ENCODE results near the gene RELN. TPM values are rescaled to one million over a fixed set of nuclear protein-coding genes. Genes with fewer than 3 reads are reported as not detected.

The RELN gene
- total and polyA plus RNA-seq, 9 donors = 0.68 to 8.7 (median 2.7) TPM

GRCh38 chr7:103594186-103594585 lies 395.3 kb downstream of the RELN start:
- Histone ChIP-seq H3K27me3 (no peaks in the 10 kb centered on the region), H3K9me3 (no peaks in the 10 kb centered on the region), H3K27ac (no peak overlapping the region), H3K4me1 (ENCODE audit: insufficient read depth) (no peaks in the 10 kb centered on the region), H3K36me3 (no peaks in the 10 kb centered on the region), H3K4me3 (no peak overlapping the region)
- no peak for TF ChIP-seq EP300 (IDR thresholded peaks at IDR 0.05)
- TF ChIP-seq, protein P1, sequence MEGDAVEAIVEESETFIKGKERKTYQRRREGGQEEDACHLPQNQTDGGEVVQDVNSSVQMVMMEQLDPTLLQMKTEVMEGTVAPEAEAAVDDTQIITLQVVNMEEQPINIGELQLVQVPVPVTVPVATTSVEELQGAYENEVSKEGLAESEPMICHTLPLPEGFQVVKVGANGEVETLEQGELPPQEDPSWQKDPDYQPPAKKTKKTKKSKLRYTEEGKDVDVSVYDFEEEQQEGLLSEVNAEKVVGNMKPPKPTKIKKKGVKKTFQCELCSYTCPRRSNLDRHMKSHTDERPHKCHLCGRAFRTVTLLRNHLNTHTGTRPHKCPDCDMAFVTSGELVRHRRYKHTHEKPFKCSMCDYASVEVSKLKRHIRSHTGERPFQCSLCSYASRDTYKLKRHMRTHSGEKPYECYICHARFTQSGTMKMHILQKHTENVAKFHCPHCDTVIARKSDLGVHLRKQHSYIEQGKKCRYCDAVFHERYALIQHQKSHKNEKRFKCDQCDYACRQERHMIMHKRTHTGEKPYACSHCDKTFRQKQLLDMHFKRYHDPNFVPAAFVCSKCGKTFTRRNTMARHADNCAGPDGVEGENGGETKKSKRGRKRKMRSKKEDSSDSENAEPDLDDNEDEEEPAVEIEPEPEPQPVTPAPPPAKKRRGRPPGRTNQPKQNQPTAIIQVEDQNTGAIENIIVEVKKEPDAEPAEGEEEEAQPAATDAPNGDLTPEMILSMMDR (IDR thresholded peaks at IDR 0.05) = no peak
- TF ChIP-seq POLR2A (IDR thresholded peaks at IDR 0.05) = no peak
- intact Hi-C loops (cut with DNase I) = no loop called here
- no peak for DNase-seq
- 52 to 76% (median 63%) methylated on average over 5 of the region's 5 CpGs for WGBS, 3 donors

DNA sequence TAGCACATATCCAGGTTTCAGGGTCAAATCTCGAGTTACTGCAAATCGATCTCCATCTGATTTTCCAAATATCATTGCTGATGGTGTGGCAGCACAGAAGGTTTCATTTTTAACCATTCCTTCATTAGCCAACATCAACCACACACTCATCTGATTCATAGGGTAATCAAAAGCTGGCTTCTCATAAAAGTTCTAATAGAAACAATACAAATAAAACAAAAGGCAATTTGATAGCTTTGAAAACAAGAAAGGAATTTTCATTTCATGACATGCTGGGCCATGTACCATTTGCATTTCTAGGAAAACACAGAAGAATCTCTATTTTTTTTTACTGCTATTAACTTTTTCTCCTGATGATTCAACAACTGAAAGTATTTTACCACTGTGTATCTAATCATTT lies 395.8 kb downstream of the RELN start:
- Histone ChIP-seq H3K4me1 (ENCODE audit: insufficient read depth) (no peaks in the 10 kb centered on the region), H3K36me3 (no peaks in the 10 kb centered on the region), H3K4me3 (no peak overlapping the region), H3K9me3 (no peaks in the 10 kb centered on the region), H3K27me3 (no peaks in the 10 kb centered on the region), H3K27ac (no peak overlapping the region)
- TF ChIP-seq, protein P1 (IDR thresholded peaks at IDR 0.05) = no peak
- TF ChIP-seq EP300 (IDR thresholded peaks at IDR 0.05) (no peak), POLR2A (IDR thresholded peaks at IDR 0.05) (no peak)
- intact Hi-C loops (cut with DNase I) = no loop called here
- DNase-seq = no peak
- WGBS, 3 donors = 36 to 56% (median 49%) methylated on average over 2 of the region's 2 CpGs

DNA sequence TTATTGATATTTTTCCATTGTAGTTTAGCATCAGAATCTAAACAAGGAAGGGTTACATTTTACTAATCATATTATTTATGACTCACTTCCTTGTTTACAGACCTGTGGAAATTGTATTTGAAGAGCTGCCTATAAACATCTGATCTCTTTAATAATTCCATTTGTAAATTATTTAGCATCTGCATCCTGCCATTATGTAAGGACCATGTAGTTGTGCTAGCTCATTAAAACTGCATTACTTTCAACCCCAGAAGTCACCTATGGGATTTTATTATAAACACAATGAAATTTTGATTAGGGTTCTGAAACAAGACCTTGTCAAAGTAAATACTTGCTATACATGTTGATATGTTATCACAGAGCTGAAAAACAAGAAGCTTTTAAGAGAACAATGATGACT lies 396.6 kb downstream of the RELN start:
- H3K36me3 ChIP-seq = no peaks in the 10 kb centered on the region
- H3K27ac ChIP-seq = no peak overlapping the region
- TF ChIP-seq EP300 (IDR thresholded peaks at IDR 0.05) = no peak
- TF ChIP-seq POLR2A (IDR thresholded peaks at IDR 0.05) = no peak
- TF ChIP-seq, protein P1 (IDR thresholded peaks at IDR 0.05) = no peak
- no peaks in the 10 kb centered on the region for H3K27me3 ChIP-seq
- no peaks in the 10 kb centered on the region for H3K4me1 ChIP-seq (ENCODE audit: insufficient read depth)
- no peak for DNase-seq
- intact Hi-C loops (cut with DNase I) = no loop called here
- no peak overlapping the region for H3K4me3 ChIP-seq
- H3K9me3 ChIP-seq = no peaks in the 10 kb centered on the region

GRCh38 chr7:103592187-103592586 lies 397.3 kb downstream of the RELN start:
- no peak overlapping the region for H3K27ac ChIP-seq
- intact Hi-C loops (cut with DNase I) = no loop called here
- TF ChIP-seq, protein P1 (IDR thresholded peaks at IDR 0.05) = no peak
- no peak for TF ChIP-seq EP300 (IDR thresholded peaks at IDR 0.05)
- TF ChIP-seq POLR2A (IDR thresholded peaks at IDR 0.05) = no peak
- H3K36me3 ChIP-seq = no peaks in the 10 kb centered on the region
- H3K4me1 ChIP-seq (ENCODE audit: insufficient read depth) = no peaks in the 10 kb centered on the region
- no peaks in the 10 kb centered on the region for H3K27me3 ChIP-seq
- no peaks in the 10 kb centered on the region for H3K9me3 ChIP-seq
- no peak for DNase-seq
- 83 to 92% (median 91%) methylated on average over 1 of the region's 1 CpG for WGBS, 3 donors
- no peak overlapping the region for H3K4me3 ChIP-seq

DNA sequence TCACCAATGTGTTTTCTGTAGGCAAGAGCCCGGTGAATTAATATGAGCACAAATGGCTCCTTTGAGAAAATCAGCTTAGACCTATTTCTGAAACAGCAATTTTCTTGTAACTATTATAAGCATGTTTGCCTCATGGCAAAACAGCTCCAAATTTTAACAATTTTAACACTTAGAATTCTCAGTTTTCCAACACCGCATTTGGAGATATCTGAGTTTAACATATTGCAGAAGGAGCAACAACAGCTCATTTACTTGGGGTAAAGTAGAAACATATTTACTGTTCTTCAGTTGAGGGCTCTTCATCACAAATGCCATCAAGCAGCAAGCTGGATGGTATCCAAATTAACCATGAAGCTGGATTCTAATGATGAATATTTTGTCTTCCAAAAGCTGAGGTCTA lies 409.4 kb downstream of the RELN start:
- H3K9me3 ChIP-seq = no peaks in the 10 kb centered on the region
- WGBS, 3 donors = 91 to 100% (median 92%) methylated on average over 2 of the region's 2 CpGs
- H3K36me3 ChIP-seq = no peaks in the 10 kb centered on the region
- intact Hi-C loops (cut with DNase I) = no loop called here
- no peaks in the 10 kb centered on the region for H3K4me1 ChIP-seq (ENCODE audit: insufficient read depth)
- no peaks in the 10 kb centered on the region for H3K27me3 ChIP-seq
- H3K4me3 ChIP-seq = no peak overlapping the region
- no peak for DNase-seq
- TF ChIP-seq POLR2A (IDR thresholded peaks at IDR 0.05) (no peak), EP300 (IDR thresholded peaks at IDR 0.05) (no peak)
- TF ChIP-seq, protein P1 (IDR thresholded peaks at IDR 0.05) = no peak
- H3K27ac ChIP-seq = no peak overlapping the region
